RWPE2 (cell line): ENCODE measurements around the gene ARX.

Source experiments
- ATAC-seq: fragments of 200-7000 bp; cut with Tn5 transposase; 3 replicates; pipeline ENCODE4 v1.9.1; 2021; ENCODE audit warnings: low read depth
- DNase-seq: peaks from one replicate; pipeline ENCODE4 v3.0.0-alpha.2; 2020; ENCODE audit warnings: low spot score
- H3K27ac ChIP-seq: fragments of 450-650 bp; 2 replicates; pipeline ENCODE4 v1.5.1; 2017; ENCODE audit warnings: mild to moderate bottlenecking; ENCODE audit not compliant: poor library complexity, severe bottlenecking
- H3K27me3 ChIP-seq: fragments of 250-450 bp; sonication (Bioruptor Pico); 2 replicates; pipeline ENCODE4 v1.5.1; 2021; ENCODE audit warnings: mild to moderate bottlenecking, moderate library complexity; ENCODE audit not compliant: insufficient read depth, poor library complexity, severe bottlenecking
- H3K36me3 ChIP-seq: fragments of 250-450 bp; sonication (Bioruptor Pico); 2 replicates; pipeline ENCODE4 v1.5.1; 2020; ENCODE audit warnings: low read depth, mild to moderate bottlenecking, moderate library complexity
- H3K4me1 ChIP-seq: fragments of 250-450 bp; sonication (Bioruptor Pico); 2 replicates; pipeline ENCODE4 v1.5.1; 2021; ENCODE audit warnings: mild to moderate bottlenecking, moderate library complexity; ENCODE audit not compliant: insufficient read depth, poor library complexity, severe bottlenecking
- H3K4me3 ChIP-seq: fragments of 250-450 bp; sonication (Bioruptor Pico); 2 replicates; pipeline ENCODE4 v1.5.1; 2021; ENCODE audit warnings: mild to moderate bottlenecking, moderate library complexity; ENCODE audit not compliant: severe bottlenecking
- H3K9me3 ChIP-seq: fragments of 250-450 bp; sonication (Bioruptor Pico); 2 replicates; pipeline ENCODE4 v1.5.1; 2021; ENCODE audit warnings: mild to moderate bottlenecking, moderate library complexity; ENCODE audit not compliant: severe bottlenecking
- CTCF ChIP-seq: fragments of 450-650 bp; IDR thresholded peaks from one replicate; pipeline ENCODE4 v1.5.1; 2017; ENCODE audit warnings: mild to moderate bottlenecking, moderate library complexity; ENCODE audit not compliant: poor library complexity, severe bottlenecking

ARX gene

GRCh38 chrX:25015486-25016360, at the start of gene ARX:
Gene ARX, minus strand, starts transcription at chrX:25015965. Its CDS starts 228 bp downstream, at chrX:25015737.
- Histone ChIP-seq H3K4me3 (no peak within 1 kb of the TSS), H3K27me3 (peaks cover 96% of the 10 kb centered on the region), H3K27ac (no peak within 1 kb of the TSS), H3K9me3 (no peaks in the 10 kb centered on the region), H3K4me1 (no peaks in the 10 kb centered on the region), H3K36me3 (no peaks in the 10 kb centered on the region)
- peak; percentile 69 for DNase-seq
- no peak for TF ChIP-seq CTCF
- peak; percentile 88 for ATAC-seq

GRCh38 chrX:25059273-25059672, 43.5 kb upstream of the ARX start:
- DNase-seq: no peak
- no peak overlapping the region for H3K4me3 ChIP-seq
- H3K9me3 ChIP-seq: no peaks in the 10 kb centered on the region
- TF ChIP-seq CTCF: no peak
- ATAC-seq: no peak
- no peaks in the 10 kb centered on the region for H3K4me1 ChIP-seq
- H3K27ac ChIP-seq: no peak overlapping the region
- no peaks in the 10 kb centered on the region for H3K27me3 ChIP-seq
- no peaks in the 10 kb centered on the region for H3K36me3 ChIP-seq

- no peak overlapping the region for H3K27ac ChIP-seq
- H3K4me3 ChIP-seq: no peak overlapping the region
- no peak for DNase-seq
- H3K4me1 ChIP-seq: no peaks in the 10 kb centered on the region
- H3K9me3 ChIP-seq: no peaks in the 10 kb centered on the region
- no peaks in the 10 kb centered on the region for H3K27me3 ChIP-seq
- no peak for ATAC-seq
- TF ChIP-seq CTCF: no peak
- H3K36me3 ChIP-seq: no peaks in the 10 kb centered on the region
These were observed 37.2 kb upstream of the ARX start for GRCh38 chrX:25052798-25053534.

- Histone ChIP-seq H3K4me3 (no peak overlapping the region), H3K9me3 (no peaks in the 10 kb centered on the region), H3K36me3 (no peaks in the 10 kb centered on the region), H3K27me3 (no peaks in the 10 kb centered on the region), H3K4me1 (no peaks in the 10 kb centered on the region), H3K27ac (no peak overlapping the region)
- DNase-seq (no peak), ATAC-seq (no peak)
- no peak for TF ChIP-seq CTCF
These were observed 34.2 kb upstream of the ARX start for GRCh38 chrX:25049971-25050370.
